Measurements from ENCODE around the gene FOXA1. TPM values are rescaled to one million over a fixed set of nuclear protein-coding genes. Genes with fewer than 3 reads are reported as not detected.
"Not testable (repeated sequence)": the region's sequence is repeated elsewhere in the genome, so short reads cannot be mapped to it uniquely, and the experiment has no call there.

FOXA1 gene
- total RNA-seq, 1 experiment from 2014 or later: 3.2 TPM

GRCh38 chr14:37563189-37563588 lies 31.9 kb downstream of the FOXA1 start:
- no peak for DNase-seq (ENCODE audit: low read depth)

- DNase-seq (ENCODE audit: low read depth): peak; percentile 8
Observed at GRCh38 chr14:37559386-37559785, 35.7 kb downstream of the FOXA1 start.

- no peak for DNase-seq (ENCODE audit: low read depth)
Observed at GRCh38 chr14:37558740-37559139, 36.3 kb downstream of the FOXA1 start.

GRCh38 chr14:37555596-37555995 lies 39.5 kb downstream of the FOXA1 start:
- not testable (repeated sequence) for DNase-seq (ENCODE audit: low read depth)

GRCh38 chr14:37553935-37554550 lies 41.0 kb downstream of the FOXA1 start:
- DNase-seq (ENCODE audit: low read depth): no peak

GRCh38 chr14:37551119-37551518 lies 43.9 kb downstream of the FOXA1 start:
- DNase-seq (ENCODE audit: low read depth): no peak

- no peak for DNase-seq (ENCODE audit: low read depth)
Observed at GRCh38 chr14:37550511-37550910, 44.5 kb downstream of the FOXA1 start.

- DNase-seq (ENCODE audit: low read depth): no peak
Observed at GRCh38 chr14:37546621-37547447, 48.2 kb downstream of the FOXA1 start.

- DNase-seq (ENCODE audit: low read depth): no peak
Observed at GRCh38 chr14:37545174-37545573, 49.9 kb downstream of the FOXA1 start.

- DNase-seq (ENCODE audit: low read depth): no peak
Observed at GRCh38 chr14:37544407-37544806, 50.6 kb downstream of the FOXA1 start.

- no peak for DNase-seq (ENCODE audit: low read depth)
Observed at GRCh38 chr14:37539992-37540391, 55.1 kb downstream of the FOXA1 start.

Other genes with a start within 250 kb of the FOXA1 start
- gene TTC6, start 380 bp upstream of the FOXA1 start, total RNA-seq (2014; rRNA removed; shearing (Covaris generic)): not detected in 2 replicates

Data from HT1080 (cell line).